ENCODE measurements around the gene RPS6KB1. TPM values are rescaled to one million over a fixed set of nuclear protein-coding genes. Genes with fewer than 3 reads are reported as not detected.
"Not testable (repeated sequence)": the region's sequence is repeated elsewhere in the genome, so short reads cannot be mapped to it uniquely, and the experiment has no call there.

RPS6KB1 gene
- polyA plus RNA-seq, 1 donor from 2014 or later = 25.3 TPM

DNA sequence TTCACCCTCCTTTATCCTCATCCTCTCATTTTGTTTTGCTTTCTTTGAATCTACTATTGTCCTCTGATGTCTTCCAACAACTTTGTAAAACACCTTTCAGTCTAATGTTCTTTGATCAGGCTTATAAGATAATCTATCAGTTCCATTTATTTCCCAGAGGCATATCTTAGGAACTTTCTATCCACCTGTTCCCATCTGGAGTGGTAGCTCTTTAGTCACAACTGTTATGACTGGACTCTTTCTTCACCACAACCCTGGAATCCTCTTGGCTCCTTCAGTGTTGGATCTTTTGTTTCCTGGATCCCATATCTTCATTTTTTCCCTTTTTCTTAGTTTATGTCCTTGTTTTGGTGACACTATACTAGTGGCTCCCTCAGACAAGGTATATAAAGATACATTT, 23.5 kb downstream of the RPS6KB1 start:
- no peaks in the 10 kb centered on the region for H3F3A ChIP-seq (ENCODE audit: insufficient read depth, low read length, poor library complexity, severe bottlenecking)
- no peak overlapping the region for H2AFZ ChIP-seq (ENCODE audit: low read depth, low read length)
- H3K9ac ChIP-seq (ENCODE audit: low read length) = no peak overlapping the region
- no peaks in the 10 kb centered on the region for H3K9me2 ChIP-seq (ENCODE audit: insufficient read depth, low read length)
- H3K36me3 ChIP-seq (ENCODE audit: insufficient read depth, low read length) = no peaks in the 10 kb centered on the region
- H3K27ac ChIP-seq (ENCODE audit: low read length) = no peak overlapping the region
- TF ChIP-seq, protein P1, sequence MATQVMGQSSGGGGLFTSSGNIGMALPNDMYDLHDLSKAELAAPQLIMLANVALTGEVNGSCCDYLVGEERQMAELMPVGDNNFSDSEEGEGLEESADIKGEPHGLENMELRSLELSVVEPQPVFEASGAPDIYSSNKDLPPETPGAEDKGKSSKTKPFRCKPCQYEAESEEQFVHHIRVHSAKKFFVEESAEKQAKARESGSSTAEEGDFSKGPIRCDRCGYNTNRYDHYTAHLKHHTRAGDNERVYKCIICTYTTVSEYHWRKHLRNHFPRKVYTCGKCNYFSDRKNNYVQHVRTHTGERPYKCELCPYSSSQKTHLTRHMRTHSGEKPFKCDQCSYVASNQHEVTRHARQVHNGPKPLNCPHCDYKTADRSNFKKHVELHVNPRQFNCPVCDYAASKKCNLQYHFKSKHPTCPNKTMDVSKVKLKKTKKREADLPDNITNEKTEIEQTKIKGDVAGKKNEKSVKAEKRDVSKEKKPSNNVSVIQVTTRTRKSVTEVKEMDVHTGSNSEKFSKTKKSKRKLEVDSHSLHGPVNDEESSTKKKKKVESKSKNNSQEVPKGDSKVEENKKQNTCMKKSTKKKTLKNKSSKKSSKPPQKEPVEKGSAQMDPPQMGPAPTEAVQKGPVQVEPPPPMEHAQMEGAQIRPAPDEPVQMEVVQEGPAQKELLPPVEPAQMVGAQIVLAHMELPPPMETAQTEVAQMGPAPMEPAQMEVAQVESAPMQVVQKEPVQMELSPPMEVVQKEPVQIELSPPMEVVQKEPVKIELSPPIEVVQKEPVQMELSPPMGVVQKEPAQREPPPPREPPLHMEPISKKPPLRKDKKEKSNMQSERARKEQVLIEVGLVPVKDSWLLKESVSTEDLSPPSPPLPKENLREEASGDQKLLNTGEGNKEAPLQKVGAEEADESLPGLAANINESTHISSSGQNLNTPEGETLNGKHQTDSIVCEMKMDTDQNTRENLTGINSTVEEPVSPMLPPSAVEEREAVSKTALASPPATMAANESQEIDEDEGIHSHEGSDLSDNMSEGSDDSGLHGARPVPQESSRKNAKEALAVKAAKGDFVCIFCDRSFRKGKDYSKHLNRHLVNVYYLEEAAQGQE (IDR thresholded peaks at IDR 0.05; ENCODE audit: borderline replicate concordance) = no peak
- TF ChIP-seq EP300 (conservative IDR thresholded peaks at IDR 0.05; ENCODE audit: poor library complexity, severe bottlenecking) = no peak
- TF ChIP-seq EZH2 (IDR thresholded peaks at IDR 0.05; ENCODE audit: borderline replicate concordance, insufficient read depth, low read length, poor library complexity, severe bottlenecking) = no peak
- TF ChIP-seq SMC3 (conservative IDR thresholded peaks at IDR 0.05; ENCODE audit: poor library complexity) = no peak
- TF ChIP-seq POLR2AphosphoS5 (IDR thresholded peaks at IDR 0.05) = no peak
- TF ChIP-seq TAF1 (IDR thresholded peaks at IDR 0.05; ENCODE audit: low read depth) = no peak
- TF ChIP-seq RAD21 (conservative IDR thresholded peaks at IDR 0.05) = no peak
- no peak for TF ChIP-seq MXI1 (conservative IDR thresholded peaks at IDR 0.05; ENCODE audit: poor library complexity, severe bottlenecking)
- TF ChIP-seq, protein P2, sequence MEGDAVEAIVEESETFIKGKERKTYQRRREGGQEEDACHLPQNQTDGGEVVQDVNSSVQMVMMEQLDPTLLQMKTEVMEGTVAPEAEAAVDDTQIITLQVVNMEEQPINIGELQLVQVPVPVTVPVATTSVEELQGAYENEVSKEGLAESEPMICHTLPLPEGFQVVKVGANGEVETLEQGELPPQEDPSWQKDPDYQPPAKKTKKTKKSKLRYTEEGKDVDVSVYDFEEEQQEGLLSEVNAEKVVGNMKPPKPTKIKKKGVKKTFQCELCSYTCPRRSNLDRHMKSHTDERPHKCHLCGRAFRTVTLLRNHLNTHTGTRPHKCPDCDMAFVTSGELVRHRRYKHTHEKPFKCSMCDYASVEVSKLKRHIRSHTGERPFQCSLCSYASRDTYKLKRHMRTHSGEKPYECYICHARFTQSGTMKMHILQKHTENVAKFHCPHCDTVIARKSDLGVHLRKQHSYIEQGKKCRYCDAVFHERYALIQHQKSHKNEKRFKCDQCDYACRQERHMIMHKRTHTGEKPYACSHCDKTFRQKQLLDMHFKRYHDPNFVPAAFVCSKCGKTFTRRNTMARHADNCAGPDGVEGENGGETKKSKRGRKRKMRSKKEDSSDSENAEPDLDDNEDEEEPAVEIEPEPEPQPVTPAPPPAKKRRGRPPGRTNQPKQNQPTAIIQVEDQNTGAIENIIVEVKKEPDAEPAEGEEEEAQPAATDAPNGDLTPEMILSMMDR (IDR thresholded peaks at IDR 0.05; ENCODE audit: poor library complexity, severe bottlenecking) = no peak
- H3K4me2 ChIP-seq (ENCODE audit: low read length) = no peak overlapping the region
- no peaks in the 10 kb centered on the region for H4K20me1 ChIP-seq (ENCODE audit: insufficient read depth)
- no peaks in the 10 kb centered on the region for H3K9me3 ChIP-seq (ENCODE audit: low read length)
- no peaks in the 10 kb centered on the region for H3K79me2 ChIP-seq (replicated peaks; ENCODE audit: insufficient read depth, low read length)
- no peaks in the 10 kb centered on the region for H3K27me3 ChIP-seq (ENCODE audit: insufficient read depth, low read depth, low read length)
- no peak overlapping the region for H3K4me3 ChIP-seq (ENCODE audit: low read length)

DNA sequence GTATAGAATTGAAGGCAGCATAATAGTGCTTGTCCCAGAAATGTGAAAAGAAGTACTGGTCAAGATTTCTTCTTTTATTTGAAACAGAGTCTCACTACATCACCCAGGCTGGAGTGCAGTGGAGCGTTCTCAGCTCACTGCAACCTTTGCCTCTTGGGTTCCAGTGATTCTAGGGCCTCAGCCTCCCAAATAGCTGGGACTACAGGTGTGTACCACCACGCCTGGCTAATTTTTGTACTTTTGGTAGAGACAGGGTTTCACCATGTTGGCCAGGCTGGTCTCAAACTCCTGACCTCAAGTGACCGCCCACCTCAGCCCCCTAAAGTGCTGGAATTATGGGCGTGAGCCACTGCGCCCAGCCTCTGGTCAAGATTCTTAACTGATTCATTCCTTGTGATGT, 27.7 kb downstream of the RPS6KB1 start:
- not testable (repeated sequence) for H3K4me3 ChIP-seq (ENCODE audit: low read length); H3K4me2 ChIP-seq (ENCODE audit: low read length); H3K9ac ChIP-seq (ENCODE audit: low read length); H3K79me2 ChIP-seq (replicated peaks; ENCODE audit: insufficient read depth, low read length); H3K9me3 ChIP-seq (ENCODE audit: low read length); H3K27me3 ChIP-seq (ENCODE audit: insufficient read depth, low read depth, low read length); H2AFZ ChIP-seq (ENCODE audit: low read depth, low read length); H3K36me3 ChIP-seq (ENCODE audit: insufficient read depth, low read length); H4K20me1 ChIP-seq (ENCODE audit: insufficient read depth); H3K27ac ChIP-seq (ENCODE audit: low read length); H3F3A ChIP-seq (ENCODE audit: insufficient read depth, low read length, poor library complexity, severe bottlenecking); H3K9me2 ChIP-seq (ENCODE audit: insufficient read depth, low read length)

DNA sequence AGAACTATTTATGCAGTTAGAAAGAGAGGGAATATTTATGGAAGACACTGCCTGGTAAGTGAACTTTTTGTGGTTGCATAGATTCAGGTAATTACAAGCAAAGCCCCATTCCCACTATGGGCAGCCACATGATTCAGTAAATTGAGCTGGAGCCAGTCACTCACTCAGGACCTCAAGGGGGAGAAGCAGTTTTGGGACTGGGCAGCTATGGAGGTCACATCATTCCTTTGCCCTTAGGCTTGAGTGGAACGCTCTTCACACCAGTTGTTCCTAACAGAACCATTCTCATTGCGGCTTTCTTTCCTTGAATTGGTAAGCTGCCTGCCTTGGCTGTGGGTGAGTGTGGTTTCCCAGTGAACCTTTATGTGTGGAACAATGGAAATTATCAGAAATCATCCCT, 37.2 kb downstream of the RPS6KB1 start:
- H2AFZ ChIP-seq (ENCODE audit: low read depth, low read length); H3K36me3 ChIP-seq (ENCODE audit: insufficient read depth, low read length); H3K4me2 ChIP-seq (ENCODE audit: low read length): not testable (repeated sequence)

DNA sequence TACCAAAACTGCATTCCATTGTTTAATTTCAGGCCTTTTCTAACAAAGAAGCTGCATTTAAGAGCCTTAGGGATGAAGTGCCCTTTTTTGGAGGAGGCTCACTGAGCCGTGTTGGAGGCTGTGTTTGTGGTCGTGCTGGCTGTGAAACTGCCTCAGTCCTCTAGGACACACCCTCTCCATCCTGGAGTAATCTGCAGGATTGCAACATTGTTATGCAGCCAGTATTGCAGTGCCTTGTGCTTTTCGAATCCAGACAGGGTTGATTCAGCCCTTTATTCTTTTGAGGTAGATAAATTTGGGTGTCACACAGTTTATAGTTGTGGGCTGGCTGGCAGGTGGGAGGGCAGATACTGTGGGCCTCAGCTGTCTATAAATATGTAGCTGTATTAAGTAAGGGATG, 37.8 kb downstream of the RPS6KB1 start:
- H3F3A ChIP-seq (ENCODE audit: insufficient read depth, low read length, poor library complexity, severe bottlenecking); H2AFZ ChIP-seq (ENCODE audit: low read depth, low read length); H3K4me3 ChIP-seq (ENCODE audit: low read length); H3K4me2 ChIP-seq (ENCODE audit: low read length); H3K36me3 ChIP-seq (ENCODE audit: insufficient read depth, low read length); H3K79me2 ChIP-seq (replicated peaks; ENCODE audit: insufficient read depth, low read length); H4K20me1 ChIP-seq (ENCODE audit: insufficient read depth); H3K9me2 ChIP-seq (ENCODE audit: insufficient read depth, low read length); H3K9ac ChIP-seq (ENCODE audit: low read length); H3K27me3 ChIP-seq (ENCODE audit: insufficient read depth, low read depth, low read length); H3K27ac ChIP-seq (ENCODE audit: low read length); H3K9me3 ChIP-seq (ENCODE audit: low read length): not testable (repeated sequence)

More for the DNA sequence above, 37.2 kb downstream of the RPS6KB1 start:
- H3K9ac ChIP-seq (ENCODE audit: low read length); H3K27me3 ChIP-seq (ENCODE audit: insufficient read depth, low read depth, low read length); H4K20me1 ChIP-seq (ENCODE audit: insufficient read depth); H3K27ac ChIP-seq (ENCODE audit: low read length); H3K9me3 ChIP-seq (ENCODE audit: low read length); H3K9me2 ChIP-seq (ENCODE audit: insufficient read depth, low read length); H3K4me3 ChIP-seq (ENCODE audit: low read length); H3K79me2 ChIP-seq (replicated peaks; ENCODE audit: insufficient read depth, low read length); H3F3A ChIP-seq (ENCODE audit: insufficient read depth, low read length, poor library complexity, severe bottlenecking): not testable (repeated sequence)

DNA sequence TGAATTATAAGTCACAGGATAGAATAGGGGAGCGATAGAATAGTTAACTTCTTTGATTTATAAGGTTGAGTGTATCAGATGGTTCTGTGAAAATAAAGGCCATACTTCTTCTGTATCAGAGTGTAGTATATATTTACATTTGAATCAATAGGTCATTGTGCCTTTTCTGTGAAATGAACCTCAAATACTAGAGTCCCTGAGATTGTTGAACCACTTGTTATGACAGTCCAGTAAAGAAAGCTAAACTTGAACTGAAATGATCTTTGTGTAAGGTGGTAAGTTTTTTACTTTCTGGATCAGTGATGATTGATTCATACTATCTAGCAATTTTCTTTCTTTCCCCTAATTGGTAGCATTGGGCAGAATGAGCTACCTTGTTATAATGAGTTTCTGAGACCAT, 40.4 kb downstream of the RPS6KB1 start:
- not testable (repeated sequence) for H3K4me3 ChIP-seq (ENCODE audit: low read length); H2AFZ ChIP-seq (ENCODE audit: low read depth, low read length); H3K79me2 ChIP-seq (replicated peaks; ENCODE audit: insufficient read depth, low read length); H3K36me3 ChIP-seq (ENCODE audit: insufficient read depth, low read length); H3K4me2 ChIP-seq (ENCODE audit: low read length); H4K20me1 ChIP-seq (ENCODE audit: insufficient read depth); H3K27ac ChIP-seq (ENCODE audit: low read length); H3K27me3 ChIP-seq (ENCODE audit: insufficient read depth, low read depth, low read length); H3F3A ChIP-seq (ENCODE audit: insufficient read depth, low read length, poor library complexity, severe bottlenecking); H3K9me3 ChIP-seq (ENCODE audit: low read length); H3K9me2 ChIP-seq (ENCODE audit: insufficient read depth, low read length); H3K9ac ChIP-seq (ENCODE audit: low read length)

All from neural cell (in vitro differentiated cells).